Peyer's patch (tissue), 4 donors: ENCODE results near the gene PGAM5.

Source experiments
- POLR2A ChIP-seq, 2 donors: fragments of 450-650 bp; IDR thresholded peaks; one replicate each; pipeline ENCODE4 v1.5.1; 2017; ENCODE audit warnings: antibody characterized with exemption in 2 of 2, mild to moderate bottlenecking in 2 of 2, moderate library complexity in 2 of 2
- TF ChIP-seq, protein P1 (sequence below), 6 experiments: fragments of 450-650 bp in 4 of 6; fragments of 200-600 bp in 2 of 6; sonication (generic) in 1 of 6; IDR thresholded peaks; one replicate each; pipeline ENCODE4 v1.5.1; 2017 to 2019; ENCODE audit warnings: antibody characterized with exemption in 6 of 6, mild to moderate bottlenecking in 3 of 6, moderate library complexity in 1 of 6

DNA sequence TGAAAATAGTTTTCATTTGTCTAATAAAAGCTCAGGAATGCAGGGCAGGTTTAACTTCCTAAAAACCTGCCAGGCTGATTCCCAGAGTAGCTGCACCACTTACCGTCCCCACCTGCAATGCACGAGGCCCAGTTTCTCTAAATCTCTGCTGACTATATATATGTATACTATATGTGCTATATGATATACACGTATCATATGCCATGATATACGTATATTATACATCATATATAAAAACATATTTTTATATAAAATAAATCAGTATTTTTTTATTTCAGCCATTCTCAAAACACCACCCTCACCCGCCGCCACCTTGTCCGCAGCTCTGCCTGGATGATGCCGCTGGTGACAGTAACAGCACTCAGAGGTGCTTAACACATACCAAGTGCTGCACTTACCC lies 48.7 kb downstream of the PGAM5 start:
- TF ChIP-seq, protein P1, sequence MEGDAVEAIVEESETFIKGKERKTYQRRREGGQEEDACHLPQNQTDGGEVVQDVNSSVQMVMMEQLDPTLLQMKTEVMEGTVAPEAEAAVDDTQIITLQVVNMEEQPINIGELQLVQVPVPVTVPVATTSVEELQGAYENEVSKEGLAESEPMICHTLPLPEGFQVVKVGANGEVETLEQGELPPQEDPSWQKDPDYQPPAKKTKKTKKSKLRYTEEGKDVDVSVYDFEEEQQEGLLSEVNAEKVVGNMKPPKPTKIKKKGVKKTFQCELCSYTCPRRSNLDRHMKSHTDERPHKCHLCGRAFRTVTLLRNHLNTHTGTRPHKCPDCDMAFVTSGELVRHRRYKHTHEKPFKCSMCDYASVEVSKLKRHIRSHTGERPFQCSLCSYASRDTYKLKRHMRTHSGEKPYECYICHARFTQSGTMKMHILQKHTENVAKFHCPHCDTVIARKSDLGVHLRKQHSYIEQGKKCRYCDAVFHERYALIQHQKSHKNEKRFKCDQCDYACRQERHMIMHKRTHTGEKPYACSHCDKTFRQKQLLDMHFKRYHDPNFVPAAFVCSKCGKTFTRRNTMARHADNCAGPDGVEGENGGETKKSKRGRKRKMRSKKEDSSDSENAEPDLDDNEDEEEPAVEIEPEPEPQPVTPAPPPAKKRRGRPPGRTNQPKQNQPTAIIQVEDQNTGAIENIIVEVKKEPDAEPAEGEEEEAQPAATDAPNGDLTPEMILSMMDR (IDR thresholded peaks at IDR 0.05) = no peak
- no peak for TF ChIP-seq POLR2A (IDR thresholded peaks at IDR 0.05)
